Middle frontal gyrus (tissue), 1 donor: Measurements from ENCODE around the gene DCLK1.

ENCODE experiments used
- DNase-seq: peaks from one replicate; pipeline ENCODE4 v3.0.0-alpha.2; 2015; ENCODE audit warnings: low spot score; ENCODE audit errors: extremely low spot score

Gene DCLK1

DNA sequence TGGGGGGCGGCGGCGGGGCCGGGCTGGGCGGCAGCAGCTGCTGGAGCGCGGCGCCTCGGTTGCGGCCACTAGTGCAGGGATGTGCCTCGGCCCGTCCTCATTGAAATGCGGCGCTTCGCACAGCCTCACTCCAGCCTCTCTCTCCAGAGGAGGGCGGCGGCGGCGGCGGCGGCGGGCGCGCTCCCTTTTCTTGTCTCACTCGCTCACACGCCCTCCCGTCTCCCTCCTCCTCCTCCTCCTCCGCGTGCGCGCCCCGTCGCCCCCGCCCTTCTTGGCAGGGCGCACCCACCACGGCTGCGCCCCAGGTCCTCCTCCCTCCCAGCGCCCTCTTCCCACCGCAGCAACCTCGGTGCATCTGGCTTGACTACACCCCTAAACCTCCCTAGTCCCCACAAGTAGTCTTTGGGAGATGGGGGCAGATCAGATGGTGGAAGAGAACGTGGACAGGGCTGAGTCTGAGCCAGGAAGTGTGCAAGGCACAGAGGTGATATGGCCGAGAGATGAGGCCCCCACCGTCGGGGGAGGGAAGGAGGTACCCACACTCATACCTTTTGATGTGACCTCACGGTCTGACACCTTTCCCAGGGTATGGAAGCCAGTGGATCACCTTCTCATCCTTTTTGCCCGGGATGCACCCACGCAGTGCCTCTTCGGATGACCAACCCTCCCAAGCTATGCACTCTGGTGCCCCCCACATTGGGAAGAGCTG is at the start of gene DCLK1:
Gene DCLK1 (minus strand): TSS at position 161 of the 709 bp plus-strand sequence.
- no peak for DNase-seq

- DNase-seq = no peak
Measured at GRCh38 chr13:36175621-36176020, 44.4 kb upstream of the DCLK1 start.

DNA sequence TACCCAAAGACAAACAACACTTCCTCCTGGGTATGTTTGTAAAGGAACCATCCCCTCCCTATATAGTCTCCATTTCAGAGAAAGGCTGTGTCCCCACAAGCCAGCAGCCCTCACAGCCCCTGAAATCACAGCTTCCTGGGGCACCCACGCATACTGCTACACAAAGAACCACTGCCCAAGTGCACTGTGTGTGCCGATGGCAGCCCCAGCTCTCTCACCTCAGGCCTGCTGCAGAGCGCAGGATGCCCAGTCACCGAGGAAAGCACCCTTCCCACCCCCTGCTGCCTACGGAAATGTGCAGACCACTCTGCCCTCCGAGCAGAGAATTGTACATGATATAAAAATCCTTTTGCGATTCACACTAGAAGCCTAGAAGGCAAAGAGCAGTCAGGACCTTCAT is 43.7 kb upstream of the DCLK1 start:
- DNase-seq = no peak

GRCh38 chr13:36173571-36174322 is 42.6 kb upstream of the DCLK1 start:
- DNase-seq = no peak

DNA sequence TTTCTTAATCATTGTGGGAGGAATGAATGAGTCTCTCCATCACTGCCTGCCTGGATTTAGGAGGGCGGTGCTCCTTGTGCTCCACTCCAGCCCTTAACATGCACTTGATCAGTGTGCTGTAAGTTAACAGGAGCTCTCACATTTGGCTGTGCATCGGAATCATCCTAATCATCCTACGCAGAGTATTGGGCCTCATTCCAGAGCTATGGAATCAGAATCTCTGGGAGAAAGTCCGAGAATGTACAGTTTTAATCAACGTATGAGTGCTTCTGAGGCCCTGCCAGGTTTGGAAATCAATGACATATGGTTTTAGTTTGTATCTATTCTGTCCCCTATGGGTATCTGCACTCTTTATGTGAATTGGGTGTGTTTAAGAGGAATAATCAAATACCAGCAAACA is 34.9 kb upstream of the DCLK1 start:
- no peak for DNase-seq

- no peak for DNase-seq
Measured at GRCh38 chr13:36163809-36164308, 32.7 kb upstream of the DCLK1 start.

- DNase-seq = no peak
Measured at GRCh38 chr13:36163286-36163685, 32.1 kb upstream of the DCLK1 start.

GRCh38 chr13:36160297-36160696 is 29.1 kb upstream of the DCLK1 start:
- DNase-seq = no peak

GRCh38 chr13:36158611-36159010 is 27.4 kb upstream of the DCLK1 start:
- no peak for DNase-seq

GRCh38 chr13:36157480-36157879 is 26.3 kb upstream of the DCLK1 start:
- no peak for DNase-seq

DNA sequence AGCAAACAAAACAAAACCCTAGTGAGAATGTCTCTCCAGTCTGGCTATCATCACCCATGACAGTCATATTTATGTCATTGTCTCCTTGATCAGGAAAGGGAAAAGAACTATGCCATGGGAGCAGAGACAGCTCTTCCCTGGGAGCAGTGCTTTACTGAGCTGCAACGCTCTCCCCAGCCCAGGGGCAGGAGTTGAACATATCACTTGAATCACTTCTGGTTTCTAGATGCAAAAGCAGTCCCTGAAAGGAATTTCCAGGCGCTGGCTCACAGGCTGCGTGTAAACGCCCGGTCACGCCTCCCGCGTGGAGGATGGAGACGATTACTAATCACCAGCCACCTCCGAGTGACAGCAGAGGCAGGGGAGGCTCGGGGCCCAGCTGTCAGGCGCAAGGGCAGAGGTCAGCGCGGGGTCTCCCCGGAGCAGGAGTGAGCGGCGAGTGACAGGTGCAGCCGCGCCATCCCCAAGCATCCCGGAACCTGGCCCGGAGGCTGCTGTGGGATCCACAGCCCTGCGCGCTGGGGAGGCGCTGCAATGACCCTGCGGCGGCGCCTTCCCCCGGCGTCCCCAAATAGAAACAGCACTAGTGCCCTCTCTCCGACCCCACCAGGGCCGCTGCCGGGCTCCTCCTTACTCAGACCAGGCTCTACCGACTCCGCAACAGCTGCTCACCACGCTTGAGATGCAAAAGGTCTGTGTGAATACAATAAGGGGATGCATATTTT is 23.5 kb upstream of the DCLK1 start:
- DNase-seq = no peak

DNA sequence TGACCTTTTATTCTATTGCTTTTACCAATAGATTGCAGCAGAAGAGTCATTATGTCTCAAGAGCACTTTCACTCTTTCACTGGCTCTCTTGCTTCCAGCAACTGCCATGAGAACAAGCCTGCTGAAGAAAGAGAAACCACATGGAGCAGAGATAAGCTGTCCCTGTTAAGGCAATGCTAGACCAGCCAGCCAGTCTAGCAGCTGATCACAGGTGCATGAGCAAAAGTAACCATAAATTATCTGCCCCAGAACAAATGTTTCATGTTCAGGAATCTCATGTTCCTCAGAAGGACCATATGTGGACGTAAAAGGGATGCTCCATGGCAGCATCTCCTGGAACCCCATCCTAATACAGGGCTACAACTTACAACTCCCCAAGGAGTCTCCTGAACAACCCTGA is 20.4 kb upstream of the DCLK1 start:
- DNase-seq = no peak

DNA sequence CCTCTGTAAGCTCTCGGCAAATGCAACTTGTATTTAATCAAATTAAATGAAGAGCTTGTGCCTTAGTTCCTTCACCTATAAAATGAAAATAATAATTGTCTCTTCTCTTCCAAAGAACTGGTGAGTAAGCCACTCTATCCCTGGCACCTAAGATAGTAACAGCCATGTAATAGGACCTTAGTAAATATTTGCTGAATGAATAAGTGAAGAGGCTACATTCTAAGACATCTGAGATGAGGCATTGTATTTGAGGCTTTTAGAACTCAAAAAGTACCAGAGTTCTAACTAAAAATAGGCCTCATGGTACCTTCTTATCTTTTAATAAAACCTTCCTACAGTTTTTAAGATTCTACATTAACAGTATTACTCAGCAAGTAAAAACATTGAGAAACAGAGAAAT is 17.3 kb upstream of the DCLK1 start:
- no peak for DNase-seq

- DNase-seq = no peak
Measured at GRCh38 chr13:36147330-36147729, 16.1 kb upstream of the DCLK1 start.

DNA sequence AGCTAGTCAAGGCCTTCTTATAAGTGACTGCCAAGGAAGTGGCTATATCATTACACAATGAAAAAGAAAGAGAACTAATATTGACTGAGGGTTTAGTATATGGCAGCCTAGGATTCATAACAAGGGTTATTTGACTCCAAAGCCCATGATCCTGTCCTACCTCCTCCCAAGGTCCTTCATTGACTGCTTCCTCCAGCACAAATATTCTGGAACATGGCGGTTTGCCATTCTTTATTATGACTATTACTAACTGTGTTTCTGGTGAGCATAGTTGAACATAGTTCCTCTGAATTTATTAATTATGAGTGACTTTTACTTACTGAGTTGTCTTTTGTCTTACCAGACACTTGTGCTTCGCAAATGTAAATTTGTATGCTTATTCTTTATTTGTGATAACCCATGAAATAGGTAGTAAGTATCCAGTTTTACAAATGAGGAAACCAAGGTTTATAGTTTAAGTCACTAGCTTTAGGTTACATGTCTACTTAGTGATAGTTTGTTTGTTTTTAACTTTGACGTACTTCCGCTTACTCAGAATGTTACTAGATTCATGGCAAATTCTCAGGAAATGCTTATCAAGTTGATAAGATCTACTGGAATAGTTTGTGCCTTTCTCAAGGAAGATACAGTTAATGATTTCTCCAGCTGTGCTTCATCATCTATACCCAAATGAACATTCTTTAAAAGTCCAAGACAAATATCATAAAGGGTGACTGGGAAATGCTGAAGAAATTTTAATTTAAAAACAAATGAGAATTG is 15.5 kb upstream of the DCLK1 start:
- no peak for DNase-seq

DNA sequence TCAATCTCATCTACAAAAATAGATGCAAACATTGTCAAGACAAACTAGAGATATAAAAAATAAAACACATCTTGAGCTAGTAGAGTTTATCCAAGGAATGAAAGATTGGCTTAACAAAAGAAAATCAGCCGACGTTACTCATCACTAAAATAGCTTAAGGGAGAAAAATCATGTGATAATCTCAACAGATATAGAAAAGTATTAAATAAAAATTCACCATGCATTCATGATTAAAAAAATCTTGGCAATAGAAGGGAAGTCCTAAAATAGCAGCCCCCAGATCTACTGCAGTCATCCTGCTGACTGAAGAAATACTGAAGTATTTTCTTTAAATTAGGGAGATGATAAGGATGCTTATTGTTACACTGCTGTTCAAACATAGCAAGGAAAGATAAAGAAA is 12.6 kb upstream of the DCLK1 start:
- DNase-seq = no peak

- DNase-seq = no peak
Measured at GRCh38 chr13:36142735-36143134, 11.6 kb upstream of the DCLK1 start.

GRCh38 chr13:36135876-36136275 is 4.7 kb upstream of the DCLK1 start:
- DNase-seq = no peak

GRCh38 chr13:36134632-36135031 is 3.5 kb upstream of the DCLK1 start:
- DNase-seq = no peak

- DNase-seq = no peak
Measured at GRCh38 chr13:36133950-36134626, 2.9 kb upstream of the DCLK1 start.

DNA sequence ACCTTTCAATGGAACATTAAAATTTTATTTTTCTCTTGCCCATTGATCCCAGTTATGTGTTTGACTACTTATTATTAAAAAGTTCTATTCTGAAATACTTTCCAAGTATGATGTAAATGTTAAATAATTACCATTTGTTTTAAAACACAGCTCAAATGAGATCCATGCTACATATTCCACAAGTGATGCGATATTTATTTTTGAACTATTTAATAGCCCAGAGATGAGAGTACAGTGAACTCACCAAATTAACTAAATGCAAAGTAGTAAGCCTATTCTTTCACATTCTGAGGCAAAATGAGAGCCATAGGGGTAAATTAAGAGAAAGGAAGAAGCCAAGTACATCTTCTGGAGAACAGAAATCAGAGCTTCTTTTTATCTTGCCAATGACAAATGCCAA is 1.2 kb upstream of the DCLK1 start:
- DNase-seq = no peak
